T47D (cell line): ENCODE measurements around the gene SCFD2.
"Not testable (repeated sequence)": the region's sequence is repeated elsewhere in the genome, so short reads cannot be mapped to it uniquely, and the experiment has no call there.

Experiments used
- DNase-seq, 2 experiments: peaks; one replicate each; pipeline versions ENCODE4 v3.0.0 to v3.0.0-alpha.2; 2011 to 2012; ENCODE audit warnings: low read depth in 1 of 2, low spot score in 1 of 2
- JUND ChIP-seq: IDR thresholded peaks from 2 replicates; pipeline ENCODE4 v1.6.1; 2012; ENCODE audit warnings: low read depth
- in situ Hi-C: cut with HindIII; loops from 2 replicates; pipeline ENCODE4 v1.10.0; 2016; ENCODE audit warnings: low sequenced_read_pairs, low pct_unique_long_range_greater_than_20kb

The SCFD2 gene

DNA sequence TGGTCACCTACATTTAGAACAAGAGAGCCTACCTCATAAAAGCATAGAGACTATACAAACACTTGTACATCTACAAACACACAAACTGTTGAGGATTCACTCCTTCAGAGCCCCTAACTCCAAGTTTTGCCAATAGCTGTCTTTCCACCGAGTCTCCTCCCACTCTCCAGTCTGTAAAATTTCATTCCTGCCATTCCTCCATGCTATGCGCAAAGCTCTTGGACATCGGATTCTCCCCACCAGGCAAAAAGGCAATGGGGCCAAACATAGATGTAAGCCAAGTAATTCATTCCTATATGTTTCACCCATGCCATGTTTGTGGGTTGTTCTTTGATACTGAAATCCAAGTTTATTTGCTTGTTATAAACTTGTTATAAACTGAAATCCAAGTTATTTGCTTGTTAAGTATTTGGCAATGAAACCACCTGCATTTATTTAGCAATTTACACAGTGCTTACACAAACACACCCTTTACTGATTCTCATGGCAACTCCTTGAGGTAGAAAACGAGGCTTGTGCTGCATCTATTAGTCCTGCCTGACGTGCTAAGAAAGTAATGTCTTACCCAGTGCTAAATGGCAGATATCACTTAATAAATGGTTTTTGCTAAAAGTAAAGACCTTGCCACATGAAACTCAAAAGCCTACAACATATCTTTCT is 91.1 kb downstream of the SCFD2 start:
- in situ Hi-C loops: no loop called here
- DNase-seq: no peak
- TF ChIP-seq JUND: no peak

DNA sequence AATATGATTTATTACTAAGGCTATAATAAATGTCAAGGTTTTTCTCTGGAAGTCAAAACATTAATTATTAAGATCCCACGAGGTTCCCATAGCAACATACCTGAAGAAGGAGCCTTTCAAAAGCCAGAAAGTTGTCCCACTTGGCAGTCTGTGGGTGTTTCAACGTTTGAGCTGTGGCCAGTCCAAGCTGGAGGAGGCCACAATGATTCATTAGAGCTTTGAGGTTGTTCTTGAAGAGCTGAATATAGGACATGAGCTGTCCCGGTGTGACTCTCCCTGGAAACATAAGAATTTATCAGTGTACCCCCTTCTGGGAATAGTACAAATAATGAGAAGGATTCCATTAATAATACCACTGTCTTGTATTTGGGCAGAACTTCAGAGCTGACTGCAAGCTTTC is 92.1 kb downstream of the SCFD2 start:
- TF ChIP-seq JUND: no peak
- no peak for DNase-seq
- in situ Hi-C loops: no loop called here

DNA sequence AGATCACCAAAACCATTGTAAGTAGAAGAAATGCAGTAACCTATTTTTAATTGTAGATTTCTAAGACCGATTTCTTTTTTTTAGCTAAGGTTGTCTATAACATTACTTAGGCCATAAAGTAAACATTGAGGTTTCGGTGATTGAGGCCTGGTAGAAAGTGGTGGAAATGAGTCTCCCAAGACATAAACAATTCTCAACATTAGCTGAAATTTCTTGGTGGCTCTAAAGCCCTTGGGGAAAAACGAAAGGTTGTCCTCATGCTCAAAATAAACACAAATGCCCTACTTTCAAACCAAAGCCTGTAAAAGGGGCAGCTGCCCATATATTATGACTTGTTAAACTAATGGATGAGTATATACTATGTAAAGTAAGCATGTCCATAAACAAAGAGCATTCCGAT is 98.8 kb downstream of the SCFD2 start:
- TF ChIP-seq JUND: no peak
- in situ Hi-C loops: no loop called here
- DNase-seq: no peak

- DNase-seq, in situ Hi-C loops: not testable (repeated sequence)
Observed at GRCh38 chr4:53255986-53256385, 109.9 kb downstream of the SCFD2 start.

GRCh38 chr4:53240573-53240972 is 125.3 kb downstream of the SCFD2 start:
- in situ Hi-C loops: no loop called here
- TF ChIP-seq JUND: no peak
- no peak for DNase-seq

GRCh38 chr4:53238352-53238751 is 127.5 kb downstream of the SCFD2 start:
- DNase-seq, in situ Hi-C loops: not testable (repeated sequence)

GRCh38 chr4:53237811-53238210 is 128.1 kb downstream of the SCFD2 start:
- in situ Hi-C loops: not testable (repeated sequence)

DNA sequence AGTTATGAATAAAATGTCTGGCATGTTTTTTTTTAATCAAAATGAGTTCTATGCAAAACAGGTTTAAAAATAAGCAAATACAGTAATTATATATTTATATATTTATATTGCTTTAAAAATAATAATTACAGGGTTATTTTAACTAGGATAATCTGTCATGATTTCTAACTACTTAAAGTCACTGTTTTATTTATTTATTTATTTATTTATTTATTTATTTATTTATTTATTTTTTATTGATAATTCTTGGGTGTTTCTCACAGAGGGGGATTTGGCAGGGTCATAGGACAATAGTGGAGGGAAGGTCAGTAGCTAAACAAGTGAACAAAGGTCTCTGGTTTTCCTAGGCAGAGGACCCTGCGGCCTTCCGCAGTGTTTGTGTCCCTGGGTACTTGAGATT is 129.2 kb downstream of the SCFD2 start:
- DNase-seq, in situ Hi-C loops: not testable (repeated sequence)

More at GRCh38 chr4:53237811-53238210, 128.1 kb downstream of the SCFD2 start:
- not testable (repeated sequence) for DNase-seq

- no peak for TF ChIP-seq JUND
- in situ Hi-C loops: no loop called here
- no peak for DNase-seq
Observed at GRCh38 chr4:53235547-53235946, 130.3 kb downstream of the SCFD2 start.

GRCh38 chr4:53234669-53235068 is 131.2 kb downstream of the SCFD2 start:
- in situ Hi-C loops: no loop called here
- DNase-seq: no peak
- TF ChIP-seq JUND: no peak

DNA sequence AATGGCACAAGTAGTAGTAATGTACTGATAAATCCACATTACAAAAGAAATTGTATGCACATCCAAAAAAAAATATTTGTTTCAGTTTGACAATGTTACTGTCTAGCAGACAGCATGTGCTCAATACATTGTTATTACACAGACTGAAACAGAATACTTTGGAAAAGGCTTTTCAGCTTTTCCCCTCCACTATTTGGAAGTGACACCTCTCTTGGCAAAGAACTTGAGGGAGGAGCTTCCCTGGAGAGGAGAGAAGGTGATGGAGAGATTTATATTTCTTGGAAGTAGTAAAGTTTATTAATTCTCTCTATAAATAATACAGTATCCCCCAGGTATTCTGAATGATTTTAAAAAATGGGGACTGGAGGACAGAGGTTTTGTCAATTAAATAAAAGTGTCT is 131.8 kb downstream of the SCFD2 start:
- in situ Hi-C loops: no loop called here
- TF ChIP-seq JUND: no peak
- DNase-seq: no peak

DNA sequence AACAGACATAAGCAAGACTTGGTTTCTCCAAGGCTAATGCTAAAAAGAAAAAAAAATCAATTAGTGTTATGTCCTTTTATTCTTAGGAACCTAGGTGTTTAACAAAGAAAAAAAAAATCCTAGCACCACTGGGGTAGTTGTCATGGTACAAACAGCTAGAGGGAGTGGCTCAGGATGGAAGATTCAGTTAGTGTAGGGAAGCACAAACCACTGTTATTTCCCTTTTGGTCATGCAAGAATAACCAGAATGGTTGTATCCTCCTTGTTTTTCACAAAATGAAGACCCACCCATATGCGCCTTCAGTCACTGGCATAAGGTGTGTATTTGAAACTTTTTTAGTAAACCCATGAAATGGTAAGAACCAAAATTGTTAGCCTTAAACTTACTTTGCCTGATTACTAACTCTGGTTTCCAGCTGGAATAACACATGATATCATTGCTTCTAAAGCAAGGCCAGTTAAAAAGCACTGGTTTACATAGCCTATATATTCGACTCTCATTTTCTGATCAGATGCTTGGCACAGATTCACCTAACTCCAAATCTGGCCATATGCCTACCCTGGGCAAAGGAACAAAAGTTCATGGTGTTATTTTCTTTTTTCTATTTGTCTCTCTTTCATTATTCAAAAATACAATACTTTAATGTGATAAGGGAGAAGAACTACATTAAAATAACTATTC is 132.6 kb downstream of the SCFD2 start:
- no peak for TF ChIP-seq JUND
- in situ Hi-C loops: no loop called here
- DNase-seq: no peak

GRCh38 chr4:53232371-53232770 is 133.5 kb downstream of the SCFD2 start:
- in situ Hi-C loops: no loop called here
- no peak for TF ChIP-seq JUND
- no peak for DNase-seq

- in situ Hi-C loops: no loop called here
- no peak for DNase-seq
- TF ChIP-seq JUND: no peak
Observed at GRCh38 chr4:53228036-53228435, 137.8 kb downstream of the SCFD2 start.
